RKO (cell line): Measurements from ENCODE around the gene DAO.
"Not testable (repeated sequence)": the region's sequence is repeated elsewhere in the genome, so short reads cannot be mapped to it uniquely, and the experiment has no call there.

ENCODE experiments used
- DNase-seq: peaks from one replicate; pipeline ENCODE4 v3.0.0-alpha.2; 2016; ENCODE audit warnings: low spot score

The DAO gene

DNA sequence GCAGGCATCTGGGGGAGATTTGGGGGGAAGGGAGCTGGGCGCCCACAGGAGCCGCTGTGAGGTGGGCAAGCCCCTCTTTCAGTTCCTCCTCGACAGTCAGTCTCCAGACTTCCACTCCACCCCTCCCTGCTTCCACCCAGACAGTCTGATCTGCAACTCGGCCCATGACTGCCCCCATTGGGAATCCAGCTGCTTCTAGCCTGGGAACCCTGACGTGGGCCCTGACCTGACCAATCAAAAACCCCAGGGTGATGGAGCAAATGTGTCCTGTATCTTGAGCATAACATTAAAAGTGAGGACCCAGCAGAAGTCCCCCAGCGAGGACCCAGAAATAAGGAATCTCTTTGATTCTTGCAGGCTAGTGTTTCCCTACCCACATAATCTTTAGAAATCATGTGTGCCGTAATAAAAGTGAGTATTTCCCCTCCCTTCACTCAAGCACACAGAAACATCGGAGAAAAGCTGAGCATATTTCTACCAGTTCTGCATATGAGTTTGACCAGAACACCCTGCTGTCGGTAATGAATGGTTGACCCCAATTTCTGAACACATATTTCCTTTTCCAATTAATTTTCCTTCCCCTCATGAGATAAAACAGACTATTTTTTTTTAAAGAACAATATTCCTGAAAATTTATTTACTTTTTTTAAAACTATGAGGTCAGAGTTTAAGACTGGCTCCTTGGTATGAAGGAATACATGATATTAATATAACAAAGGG lies 28.9 kb upstream of the DAO start:
- peak; percentile 40 for DNase-seq

DNA sequence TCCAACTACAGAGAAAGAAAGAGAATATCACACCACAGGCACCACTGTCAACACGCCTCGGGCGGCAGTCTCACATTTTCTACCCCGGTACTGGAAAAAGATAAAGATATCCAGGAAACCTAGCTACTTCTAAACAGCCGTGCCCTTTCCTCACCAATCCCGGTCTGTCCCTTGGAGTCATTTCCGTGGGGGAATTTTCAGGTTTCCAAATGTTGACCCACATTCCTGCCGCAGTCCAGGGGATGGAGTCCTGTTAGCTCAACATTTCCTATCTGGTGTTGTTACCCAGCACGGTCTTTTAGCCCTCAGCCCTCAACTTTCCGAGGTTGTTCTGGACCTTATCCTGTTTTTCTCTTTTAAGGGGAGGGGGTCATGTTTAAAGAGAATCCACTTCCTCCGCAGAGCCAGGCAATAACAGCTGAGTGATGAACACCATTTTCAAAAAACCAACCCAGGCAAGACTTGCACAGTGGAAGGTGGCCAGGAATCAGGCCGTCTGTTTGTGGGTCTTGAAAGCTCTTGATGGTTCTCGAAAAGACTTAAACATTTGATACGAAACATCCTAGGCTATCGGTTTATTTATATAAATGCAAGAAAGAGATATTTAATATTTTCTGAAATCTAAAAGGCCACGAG lies 27.1 kb upstream of the DAO start:
- no peak for DNase-seq

DNA sequence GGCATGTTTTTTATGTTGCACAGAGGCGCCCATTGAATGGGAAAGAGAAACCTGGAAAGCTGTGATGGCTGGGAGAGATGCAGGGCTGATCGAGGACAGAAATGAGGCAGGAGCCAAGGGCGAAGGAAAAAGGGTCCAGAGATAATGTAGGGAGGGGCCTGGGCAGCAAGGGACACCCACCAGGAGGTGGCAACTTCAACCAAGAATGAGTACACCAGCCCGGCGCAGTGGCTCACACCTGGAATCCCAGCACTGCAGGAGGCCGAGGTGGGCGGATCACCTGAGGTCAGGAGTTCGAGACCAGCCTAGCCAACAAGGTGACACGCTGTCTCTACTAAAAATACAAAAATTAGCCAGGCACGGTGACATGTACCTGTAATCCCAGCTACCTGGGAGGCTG lies 26.5 kb upstream of the DAO start:
- no peak for DNase-seq

DNA sequence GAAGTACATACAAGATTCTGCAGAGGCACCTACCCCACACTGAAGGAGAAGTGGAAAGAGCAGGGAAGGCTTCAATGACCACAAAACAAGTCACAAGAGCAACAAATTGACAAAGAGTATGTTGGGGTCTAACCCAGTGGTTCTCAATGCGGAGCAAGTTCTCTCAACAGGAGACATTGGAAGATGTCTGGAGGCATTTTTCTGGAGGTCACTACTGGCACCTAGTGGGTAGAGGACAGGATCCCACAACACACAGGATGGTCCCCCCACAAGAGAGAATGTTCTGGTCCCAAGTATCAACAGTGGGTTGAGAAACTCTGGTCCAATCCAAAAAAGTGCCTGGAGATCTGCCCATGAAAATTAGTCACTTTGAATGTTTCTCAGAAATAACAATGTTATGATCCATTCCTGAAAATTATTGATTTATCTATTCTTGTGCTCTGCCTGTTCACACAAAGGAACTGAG lies 25.9 kb upstream of the DAO start:
- DNase-seq, result peak; percentile 76

DNA sequence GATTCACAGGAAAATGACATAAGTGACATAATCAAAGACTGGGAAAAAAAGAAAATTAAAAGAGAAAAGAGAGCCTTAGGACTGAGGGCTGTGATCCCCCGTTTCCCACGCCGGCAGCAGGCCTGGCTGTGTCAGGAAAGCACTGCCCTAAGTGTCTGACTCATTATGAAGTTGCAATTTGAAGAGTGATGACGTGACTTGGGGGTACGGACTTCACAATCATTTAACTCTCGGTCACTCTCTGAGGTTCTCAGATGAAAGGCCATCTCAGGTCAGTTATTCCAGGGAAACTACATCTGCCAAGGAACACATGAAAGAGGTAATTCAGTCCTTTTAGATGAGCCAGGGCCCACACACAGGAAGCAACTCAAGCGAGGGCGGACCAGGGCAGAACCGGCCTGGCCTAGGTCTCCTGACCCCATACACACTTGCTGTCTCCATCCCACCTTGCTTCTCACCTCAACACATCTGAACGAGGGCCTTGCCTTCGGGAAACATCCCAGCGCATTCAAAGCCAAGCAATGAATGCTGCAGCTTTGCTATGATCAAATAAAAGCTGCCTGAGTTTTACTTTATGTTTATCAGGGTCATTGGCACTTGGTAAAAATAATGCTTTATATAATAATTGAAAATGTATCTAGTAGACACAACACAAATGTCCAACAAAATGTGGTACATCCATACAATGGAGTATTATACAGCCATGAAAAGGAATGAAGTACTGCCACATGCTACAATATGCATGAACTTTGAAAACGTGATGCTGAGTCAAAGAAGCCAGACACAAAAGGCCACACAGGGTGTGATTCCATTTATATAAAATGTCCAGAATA lies 25.2 kb upstream of the DAO start:
- DNase-seq, result peak; percentile 99

DNA sequence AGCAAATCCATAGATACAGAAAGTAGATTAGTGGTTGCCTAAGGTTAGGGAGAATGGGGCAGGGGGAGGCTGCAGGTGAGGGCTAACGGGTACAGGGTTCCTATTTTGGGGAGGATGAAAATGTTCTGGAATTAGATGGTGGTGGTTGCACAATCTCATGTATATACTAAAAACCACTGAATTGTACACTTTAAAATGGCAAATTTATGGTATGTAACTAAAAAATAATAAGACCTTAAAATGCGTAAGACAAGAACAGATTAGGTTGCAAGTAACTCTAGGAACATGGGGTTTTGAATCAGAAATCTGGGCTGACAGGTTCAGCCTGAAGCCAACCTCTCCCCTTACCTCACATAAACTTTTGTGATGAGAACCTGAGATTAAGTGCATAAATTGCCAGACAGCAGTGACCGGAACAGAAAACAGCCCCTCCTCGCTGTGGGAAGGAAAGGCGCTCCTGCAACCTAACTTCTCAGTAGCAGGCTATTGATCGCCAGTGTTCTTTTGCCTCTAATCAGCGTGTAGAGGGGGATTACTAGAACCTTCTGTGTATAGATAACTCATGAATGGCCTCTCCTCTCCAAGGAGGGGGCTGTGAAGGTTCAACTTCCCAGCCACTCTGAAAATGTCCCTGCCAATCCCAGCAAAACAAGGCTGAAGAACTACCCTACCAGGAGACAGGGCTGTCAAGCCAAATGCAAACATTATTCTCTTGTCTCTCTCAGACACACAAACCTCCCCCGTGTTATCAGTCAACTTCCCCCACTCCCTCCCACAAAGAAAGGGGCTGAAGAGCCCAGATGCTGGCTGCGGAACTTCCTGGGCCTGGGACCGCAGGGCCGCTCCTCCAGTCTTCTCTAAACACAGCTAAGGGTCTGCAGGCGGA lies 24.4 kb upstream of the DAO start:
- DNase-seq, result peak; percentile 26

DNA sequence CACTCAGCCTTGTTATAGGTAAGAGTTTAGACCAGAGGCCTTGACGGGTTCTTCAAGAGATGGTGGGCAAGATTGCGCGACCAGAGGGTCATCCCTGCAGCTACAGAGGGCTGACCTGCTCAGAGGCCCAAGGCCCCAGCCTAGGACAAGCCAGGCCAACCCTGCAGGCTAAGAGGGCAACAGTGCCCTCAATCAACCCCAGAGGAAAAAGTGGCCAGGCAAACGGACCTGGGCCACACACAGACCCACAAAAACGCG lies 23.8 kb upstream of the DAO start:
- DNase-seq, result no peak

DNA sequence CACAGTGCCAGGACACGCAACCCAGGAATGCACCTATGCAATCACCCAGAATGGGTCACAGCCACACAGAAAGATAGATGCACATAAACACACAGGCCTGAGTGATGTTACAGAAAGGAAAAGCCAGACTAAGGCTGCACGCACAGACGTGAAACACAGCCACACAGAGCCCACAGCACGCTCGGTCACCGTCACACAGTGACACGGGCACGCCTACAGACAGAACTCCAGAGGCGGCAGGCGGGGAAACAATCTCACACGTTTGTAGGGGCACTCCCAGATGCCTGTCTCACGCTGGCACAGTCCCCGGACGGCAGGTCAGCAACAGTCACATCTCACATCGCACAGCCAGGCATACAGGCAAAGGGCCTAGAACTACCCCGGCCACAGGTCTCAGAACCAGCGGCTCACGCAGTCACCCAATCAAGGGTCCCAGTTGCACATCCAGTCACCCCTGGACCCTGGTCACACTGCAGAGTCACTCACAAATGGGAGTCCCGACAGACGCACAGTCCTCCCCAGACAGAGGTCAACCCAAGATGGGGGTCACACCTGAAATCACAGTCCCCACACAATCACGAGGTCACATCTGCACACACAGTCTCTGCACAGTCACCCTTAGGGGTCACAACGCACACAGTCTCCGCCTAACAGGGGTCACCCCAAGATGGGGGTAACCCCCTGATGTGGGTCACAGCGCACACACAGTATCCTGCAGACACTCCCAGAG lies 23.3 kb upstream of the DAO start:
- peak; percentile 73 for DNase-seq

DNA sequence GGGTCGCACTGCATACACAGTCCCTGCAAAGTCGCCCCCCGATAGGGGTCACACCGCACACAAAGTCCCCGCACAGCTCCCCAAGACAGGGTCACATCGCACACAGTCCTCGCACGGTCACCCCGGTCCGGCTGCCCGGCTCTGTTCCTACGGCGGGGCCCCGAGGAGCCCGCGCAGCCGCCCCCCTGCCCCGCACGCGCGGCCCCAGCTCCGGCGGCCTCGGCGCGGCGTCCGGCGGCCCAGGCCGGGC lies 22.8 kb upstream of the DAO start:
- DNase-seq, result no peak

DNA sequence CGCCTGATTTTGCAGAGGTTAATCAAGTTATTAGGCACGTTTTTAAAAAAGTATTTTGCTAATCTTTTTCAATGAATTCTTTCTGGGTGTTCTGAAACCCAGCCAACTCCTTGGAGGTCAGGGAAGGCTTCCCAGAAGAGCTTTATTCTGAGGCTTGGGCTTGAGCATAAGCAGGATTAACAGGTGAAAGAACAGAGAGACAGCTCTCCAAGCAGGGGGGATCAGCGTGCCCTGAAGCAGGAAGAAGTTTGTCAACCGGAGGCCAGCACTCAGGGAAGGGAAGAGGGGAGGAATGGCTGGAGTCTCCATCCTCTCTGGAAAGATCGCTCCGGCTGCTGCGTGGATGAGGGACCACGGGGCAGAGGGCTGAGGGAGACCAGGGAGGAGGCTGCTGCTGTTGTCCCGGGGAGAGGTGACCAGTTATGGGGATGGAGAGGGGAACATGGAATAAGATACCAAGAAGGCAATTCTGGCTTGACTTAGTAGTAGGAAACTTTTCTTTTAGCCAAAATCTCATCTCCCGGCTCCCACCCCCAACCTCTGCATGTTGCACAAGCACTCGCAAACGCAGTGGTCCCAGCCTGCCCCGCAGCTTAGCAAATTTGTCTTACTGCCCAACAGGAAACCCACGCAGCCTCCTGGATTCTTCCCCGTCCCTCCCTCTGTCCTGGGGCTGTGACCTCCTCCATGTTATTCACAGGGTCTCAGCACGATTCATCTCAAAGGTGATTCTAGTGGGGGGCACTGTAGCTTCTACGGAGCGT lies 21.4 kb upstream of the DAO start:
- no peak for DNase-seq

DNA sequence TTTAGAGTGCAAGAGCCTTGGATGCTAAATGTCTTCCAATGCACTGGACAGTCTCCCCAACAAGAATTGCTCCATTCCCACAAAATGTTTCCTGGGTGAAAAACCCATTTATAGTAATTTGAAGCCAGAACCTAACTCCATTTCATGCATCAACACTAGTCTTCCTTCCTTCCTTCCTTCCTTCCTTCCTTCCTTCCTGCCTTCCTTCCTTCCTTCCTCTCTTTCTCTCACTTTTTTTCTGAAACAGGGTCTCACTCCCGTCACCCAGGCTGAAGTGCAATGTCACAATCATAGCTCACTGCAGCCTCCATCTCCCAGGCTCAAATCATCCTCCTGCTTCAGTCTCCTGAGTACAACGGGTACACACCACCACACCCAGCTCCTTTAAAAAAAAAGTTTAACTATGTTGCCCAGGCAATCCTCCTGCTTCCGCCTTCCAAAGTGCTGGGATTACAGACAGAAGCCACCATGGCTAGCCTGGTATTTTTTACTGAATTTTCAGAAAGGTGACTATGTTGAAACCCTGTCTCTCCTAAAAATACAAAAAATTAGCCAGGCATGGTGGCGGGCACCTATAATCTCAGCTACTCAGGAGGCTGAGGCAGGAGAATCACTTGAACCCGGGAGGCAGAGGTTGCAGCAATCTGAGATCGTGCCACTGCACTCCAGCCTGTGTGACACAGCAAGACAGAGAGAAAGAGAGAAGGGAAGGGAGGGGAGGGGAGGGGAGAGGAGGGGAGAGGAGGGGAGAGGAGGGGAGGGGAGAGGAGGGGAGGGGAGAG lies 20.6 kb upstream of the DAO start:
- not testable (repeated sequence) for DNase-seq

DNA sequence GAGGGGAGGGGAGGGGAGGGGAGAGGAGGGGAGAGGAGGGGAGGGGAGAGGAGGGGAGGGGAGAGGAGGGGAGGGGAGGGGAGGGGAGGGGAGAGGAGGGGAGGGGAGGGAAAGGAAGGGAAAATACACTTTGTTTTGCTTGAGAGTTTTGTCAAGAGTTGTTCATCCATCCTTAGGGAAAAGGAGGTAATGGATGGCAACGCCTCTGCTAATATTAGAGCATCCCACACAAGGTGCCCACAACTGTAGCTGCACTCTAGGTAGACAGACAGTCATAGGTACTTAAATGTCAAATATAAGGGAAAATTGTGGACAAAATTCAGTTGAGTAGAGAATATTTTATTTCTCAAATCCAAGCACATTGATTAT lies 20.0 kb upstream of the DAO start:
- no peak for DNase-seq

DNA sequence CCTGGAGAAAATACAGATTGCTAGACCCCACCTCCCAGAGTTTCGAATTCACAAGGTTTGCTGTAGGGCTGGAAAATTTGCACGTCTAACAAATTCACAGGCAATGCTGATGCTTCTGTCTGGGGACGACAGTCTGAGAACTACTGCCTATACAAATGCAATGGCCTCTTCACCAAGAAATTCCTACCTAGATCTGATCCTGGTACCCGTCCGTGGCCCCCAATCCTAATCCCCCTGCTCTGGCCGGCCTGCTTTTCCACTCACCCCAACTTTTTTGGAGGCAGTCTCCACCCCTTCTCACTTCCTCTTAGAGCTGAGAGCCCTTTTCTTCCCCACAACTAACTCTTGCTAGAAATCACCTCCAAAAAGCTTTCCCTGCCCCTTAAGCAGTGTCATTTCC lies 19.4 kb upstream of the DAO start:
- no peak for DNase-seq

DNA sequence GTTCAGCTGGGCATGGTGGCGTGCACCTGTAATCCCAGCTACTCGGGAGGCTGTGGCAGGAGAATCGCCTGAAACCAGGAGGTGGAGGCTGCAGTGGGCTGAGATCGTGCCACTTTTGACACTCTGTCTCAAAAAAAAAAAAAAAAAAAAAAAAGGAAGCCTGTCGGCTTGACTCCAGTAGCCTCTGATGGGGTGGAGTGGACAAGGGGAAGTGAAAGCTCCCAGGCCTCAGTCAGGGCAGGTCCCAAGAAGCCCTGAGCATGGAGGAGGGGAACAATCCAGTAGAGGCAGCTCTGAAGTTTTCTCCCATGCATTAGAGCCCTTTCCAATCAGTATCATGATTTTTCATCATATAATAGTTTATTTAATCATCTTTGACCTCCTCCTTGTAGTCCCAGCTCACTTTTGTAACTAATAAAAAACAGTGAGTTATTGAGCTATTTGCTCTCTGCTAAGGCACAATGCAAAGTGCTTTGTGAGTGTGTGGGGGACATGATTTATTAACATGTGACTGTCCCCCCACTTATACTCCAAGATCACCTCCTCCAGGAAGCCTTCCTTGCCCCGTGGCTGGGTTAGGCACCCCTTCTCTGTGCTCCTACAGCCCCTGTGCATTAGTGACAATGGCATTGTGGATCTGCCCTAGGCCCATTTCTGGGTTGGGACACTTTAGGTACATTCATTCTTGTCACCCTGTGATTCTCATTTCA lies 17.9 kb upstream of the DAO start:
- no peak for DNase-seq

DNA sequence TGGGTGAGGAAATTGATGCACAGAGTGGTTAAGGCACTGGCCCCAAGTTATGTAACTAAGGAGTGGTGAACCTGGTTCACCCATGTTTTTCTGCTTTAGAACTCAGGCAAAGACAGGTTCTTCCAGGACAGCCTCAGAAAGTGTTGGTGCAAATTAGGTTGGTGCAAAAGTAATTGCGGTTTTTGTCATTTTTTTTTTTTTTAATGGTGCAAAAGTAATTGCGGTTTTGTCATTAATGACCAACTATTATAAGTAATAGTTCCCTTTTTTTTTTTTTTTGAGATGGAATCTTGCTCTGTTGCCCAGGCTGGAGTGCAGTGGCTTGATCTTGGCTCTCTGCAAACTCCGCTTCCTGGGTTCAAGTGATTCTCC lies 17.3 kb upstream of the DAO start:
- DNase-seq, result no peak

DNA sequence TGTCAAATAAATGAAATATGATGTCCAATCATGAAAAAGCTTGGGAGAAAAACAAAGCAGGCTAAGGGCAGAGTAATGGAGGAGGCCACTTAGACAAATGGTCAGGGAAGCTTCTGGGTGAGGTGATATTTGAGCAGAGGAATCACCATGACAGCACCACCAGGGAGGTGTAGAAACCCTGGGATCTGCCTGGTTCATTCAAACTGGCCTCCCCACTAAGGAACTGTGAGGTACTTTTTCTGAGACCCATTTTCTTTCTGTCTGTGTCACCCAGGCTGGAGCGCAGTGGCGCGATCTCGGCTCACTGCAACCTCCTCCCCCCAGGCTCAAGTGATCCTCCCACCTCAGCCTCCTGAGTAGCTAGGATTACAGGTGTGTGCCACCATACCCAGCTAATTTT lies 14.7 kb upstream of the DAO start:
- DNase-seq, result no peak

DNA sequence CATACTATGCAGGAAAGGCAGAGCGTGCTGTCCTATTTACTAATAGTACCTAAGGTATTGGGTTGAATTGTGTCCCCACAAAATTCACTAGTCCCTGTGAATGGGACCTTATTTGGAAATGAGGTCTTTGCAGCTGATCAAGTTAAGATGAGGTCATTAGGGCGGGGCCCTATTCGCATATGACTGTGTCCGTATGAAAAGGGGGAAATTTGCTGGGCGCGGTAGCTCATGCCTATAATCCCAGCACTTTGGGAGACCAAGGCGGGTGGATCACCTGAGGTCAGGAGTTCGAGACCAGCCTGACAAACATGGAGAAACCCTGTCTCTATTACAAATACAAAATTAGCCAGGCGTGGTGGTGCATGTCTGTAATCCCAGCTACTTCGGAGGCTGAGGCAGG lies 13.8 kb upstream of the DAO start:
- DNase-seq, result not testable (repeated sequence)

DNA sequence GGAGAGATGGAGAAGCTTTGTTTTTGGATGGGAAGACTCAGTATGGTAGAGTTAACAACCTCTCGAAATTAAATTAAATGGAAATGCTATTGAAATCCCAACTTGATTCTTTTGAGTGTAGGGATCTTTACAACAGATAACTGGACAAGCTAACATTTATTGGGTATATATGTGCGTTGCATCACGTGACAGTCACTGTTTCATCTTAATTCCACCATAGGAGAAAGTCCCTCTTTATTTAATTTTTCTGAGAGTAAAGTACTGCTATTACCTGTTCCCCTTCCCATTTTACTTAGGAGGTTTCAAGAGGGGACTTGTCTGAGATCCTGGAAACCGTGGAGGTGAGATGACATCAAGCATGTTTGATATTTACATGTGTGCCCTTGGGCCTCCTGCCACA lies 11.1 kb upstream of the DAO start:
- no peak for DNase-seq

DNA sequence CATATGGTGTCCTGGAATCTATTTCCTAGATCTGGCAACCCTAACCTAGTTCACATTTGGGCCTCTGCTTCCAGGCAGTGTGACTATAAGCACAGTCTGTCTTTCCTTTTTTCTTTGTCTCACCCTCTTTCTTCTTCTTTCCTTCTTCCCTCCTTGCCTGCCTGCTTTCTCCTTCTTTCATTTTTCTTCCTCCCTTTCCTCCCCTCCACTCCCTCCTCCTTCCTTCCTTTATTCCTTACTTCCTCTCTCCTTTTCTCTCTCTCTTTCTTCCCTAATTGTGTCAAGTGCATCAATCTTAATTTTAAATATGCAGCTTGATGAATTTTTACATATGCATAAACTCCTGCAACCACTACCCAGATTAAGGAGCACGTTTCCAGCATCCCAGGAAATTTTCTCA lies 4.6 kb upstream of the DAO start:
- no peak for DNase-seq
